ENCODE measurements around the gene NHP2.
A peak's percentile ranks its signal among the peaks of the same experiment; 100 is the strongest.

The NHP2 gene

GRCh38 chr5:178177569-178177968 lies 23.9 kb upstream of the NHP2 start:
- no peak for TF ChIP-seq CTCF (IDR thresholded peaks at IDR 0.05; ENCODE audit: low read depth, low read length)
- H3K4me3 ChIP-seq (ENCODE audit: low read depth, low read length), result no peak overlapping the region
- no peak for DNase-seq (ENCODE audit: low read depth, low spot score)
- in situ Hi-C loops (cut with HindIII; ENCODE audit: low sequenced_read_pairs), result no loop called here

- no peak for DNase-seq (ENCODE audit: low read depth, low spot score)
- no peak overlapping the region for H3K4me3 ChIP-seq (ENCODE audit: low read depth, low read length)
- no peak for TF ChIP-seq CTCF (IDR thresholded peaks at IDR 0.05; ENCODE audit: low read depth, low read length)
- in situ Hi-C loops (cut with HindIII; ENCODE audit: low sequenced_read_pairs), result no loop called here
These were observed 23.1 kb upstream of the NHP2 start for GRCh38 chr5:178176791-178177190.

GRCh38 chr5:178174456-178174855 lies 20.8 kb upstream of the NHP2 start:
- no peak for TF ChIP-seq CTCF (IDR thresholded peaks at IDR 0.05; ENCODE audit: low read depth, low read length)
- in situ Hi-C loops (cut with HindIII; ENCODE audit: low sequenced_read_pairs), result no loop called here
- H3K4me3 ChIP-seq (ENCODE audit: low read depth, low read length), result no peak overlapping the region
- DNase-seq (ENCODE audit: low read depth, low spot score), result no peak

GRCh38 chr5:178170455-178170854 lies 16.8 kb upstream of the NHP2 start:
- no peak for DNase-seq (ENCODE audit: low read depth, low spot score)
- no peak for TF ChIP-seq CTCF (IDR thresholded peaks at IDR 0.05; ENCODE audit: low read depth, low read length)
- H3K4me3 ChIP-seq (ENCODE audit: low read depth, low read length), result no peak overlapping the region
- in situ Hi-C loops (cut with HindIII; ENCODE audit: low sequenced_read_pairs), result no loop called here

GRCh38 chr5:178165581-178165980 lies 11.9 kb upstream of the NHP2 start:
- in situ Hi-C loops (cut with HindIII; ENCODE audit: low sequenced_read_pairs), result no loop called here
- DNase-seq (ENCODE audit: low read depth, low spot score), result no peak
- TF ChIP-seq CTCF (IDR thresholded peaks at IDR 0.05; ENCODE audit: low read depth, low read length), result no peak
- H3K4me3 ChIP-seq (ENCODE audit: low read depth, low read length), result no peak overlapping the region

- in situ Hi-C loops (cut with HindIII; ENCODE audit: low sequenced_read_pairs), result no loop called here
- TF ChIP-seq CTCF (IDR thresholded peaks at IDR 0.05; ENCODE audit: low read depth, low read length), result peak; percentile 100
- peak; percentile 61 for DNase-seq (ENCODE audit: low read depth, low spot score)
- peak overlapping the region; percentile 11 for H3K4me3 ChIP-seq (ENCODE audit: low read depth, low read length)
These were observed 10.4 kb upstream of the NHP2 start for GRCh38 chr5:178163772-178164735.

Measured in astrocyte of the spinal cord (primary cell).